H1 (cell line): ENCODE data around the gene PHACTR1. TPM values are rescaled to one million over a fixed set of nuclear protein-coding genes. Genes with fewer than 3 reads are reported as not detected.

Source experiments
- CTCF ChIA-PET: fragments of 300-600 bp; sonication (Branson Sonifier 250); formaldehyde crosslinking; loops from one replicate; lab custom pipeline; 2021; ENCODE audit not compliant: partially characterized antibody; lab: Charles Lee
- POLR2A ChIA-PET: fragments of 300-600 bp; sonication (Branson Sonifier 250); formaldehyde crosslinking; loops from one replicate; lab custom pipeline; 2021; ENCODE audit warnings: inconsistent platforms; ENCODE audit not compliant: partially characterized antibody; lab: Charles Lee
- DNase-seq, 2 experiments: peaks; one replicate each; pipeline versions ENCODE4 v3.0.0 to v3.0.0-alpha.2; 2010 to 2022; ENCODE audit warnings: low spot score in 2 of 2, low read depth in 1 of 2, mixed read lengths in 1 of 2
- FAIRE-seq: peaks from 2 replicates; lab custom pipeline; 2011; peaks lifted over from hg19 to GRCh38; lab: Jason Lieb, UNC
- H2AFZ ChIP-seq: 2 replicates; pipeline ENCODE4 v1.8.1; 2012; ENCODE audit warnings: low read length, inconsistent platforms
- H2AK5ac ChIP-seq: 2 replicates; pipeline ENCODE4 v1.6.1; 2013; ENCODE audit warnings: low read depth, low read length
- H2BK120ac ChIP-seq: replicated peaks from 2 replicates; pipeline ENCODE3; 2013; ENCODE audit warnings: low read depth, low read length, inconsistent platforms
- H2BK12ac ChIP-seq: 2 replicates; pipeline ENCODE4 v1.6.1; 2013; ENCODE audit warnings: low read depth, low read length
- H2BK15ac ChIP-seq: 2 replicates; pipeline ENCODE4 v1.6.1; 2013; ENCODE audit warnings: low read length
- H2BK20ac ChIP-seq: 2 replicates; pipeline ENCODE4 v1.6.1; 2013; ENCODE audit warnings: low read length
- H2BK5ac ChIP-seq: 2 replicates; pipeline ENCODE4 v1.6.1; 2013; ENCODE audit warnings: low read depth, low read length
- H3K14ac ChIP-seq: 2 replicates; pipeline ENCODE4 v1.6.1; 2013; ENCODE audit warnings: inconsistent platforms; ENCODE audit not compliant: insufficient read length
- H3K18ac ChIP-seq: 2 replicates; pipeline ENCODE4 v1.6.1; 2013; ENCODE audit warnings: low read length; ENCODE audit errors: extremely low read depth
- H3K23ac ChIP-seq: 2 replicates; pipeline ENCODE4 v1.6.1; 2013; ENCODE audit warnings: inconsistent platforms; ENCODE audit not compliant: insufficient read length
- H3K23me2 ChIP-seq: 2 replicates; pipeline ENCODE4 v1.6.1; 2013; ENCODE audit warnings: low read depth, low read length
- H3K27ac ChIP-seq: 2 replicates; pipeline ENCODE4 v1.6.1; 2011; ENCODE audit warnings: low read depth, low read length, inconsistent platforms
- H3K27me3 ChIP-seq, 4 experiments: replicated peaks in 1 of 4; 1 replicate in 1 of 4; 2 replicates in 3 of 4; pipeline versions ENCODE4 v1.6.1 to v1.8.1; 2011 to 2013; ENCODE audit warnings: low read length in 3 of 4, mild to moderate bottlenecking in 3 of 4, inconsistent platforms in 2 of 4, mixed read lengths in 2 of 4, moderate library complexity in 1 of 4; ENCODE audit not compliant: control insufficient read depth in 3 of 4, insufficient read depth in 3 of 4; ENCODE audit errors: extremely low read depth in 1 of 4
- H3K36me3 ChIP-seq, 4 experiments: 2 replicates each; pipeline versions ENCODE4 v1.6.1 to v1.8.1; 2011 to 2013; ENCODE audit warnings: mild to moderate bottlenecking in 4 of 4, low read length in 3 of 4, moderate library complexity in 2 of 4, control low read depth in 1 of 4, inconsistent platforms in 1 of 4; ENCODE audit not compliant: insufficient read depth in 4 of 4, control insufficient read depth in 2 of 4
- H3K4ac ChIP-seq: replicated peaks from 2 replicates; pipeline ENCODE3; 2013; ENCODE audit warnings: low read length, low read depth, mixed read lengths, inconsistent platforms; ENCODE audit not compliant: insufficient read length
- H3K4me1 ChIP-seq, 4 experiments: replicated peaks in 1 of 4; 1 replicate in 1 of 4; 2 replicates in 3 of 4; pipeline versions ENCODE4 v1.6.1 to v1.8.1; 2011 to 2013; ENCODE audit warnings: low read length in 3 of 4, inconsistent platforms in 2 of 4, mixed read lengths in 1 of 4; ENCODE audit not compliant: insufficient read depth in 4 of 4, control insufficient read depth in 3 of 4
- H3K4me2 ChIP-seq, 2 experiments: 2 replicates each; pipeline versions ENCODE4 v1.6.1 to v1.8.1; 2011 to 2013; ENCODE audit warnings: low read depth in 2 of 2, low read length in 2 of 2, control low read depth in 1 of 2, inconsistent platforms in 1 of 2, mild to moderate bottlenecking in 1 of 2; ENCODE audit not compliant: insufficient read depth in 1 of 2
- H3K4me3 ChIP-seq, 4 experiments: fragments of 200-600, 300-600 bp in 1 of 4; sonication (generic), shearing (Covaris generic), sonication (Bioruptor Twin) in 1 of 4; 2 replicates each; pipeline versions ENCODE4 v1.5.1 to v1.8.1; 2011 to 2016; ENCODE audit warnings: low read length in 4 of 4, low read depth in 3 of 4, control low read depth in 2 of 4, inconsistent platforms in 2 of 4, mild to moderate bottlenecking in 2 of 4, mixed read lengths in 1 of 4, moderate library complexity in 1 of 4; ENCODE audit not compliant: insufficient read depth in 2 of 4; ENCODE audit errors: extremely low read depth in 1 of 4
- H3K56ac ChIP-seq: replicated peaks from 2 replicates; pipeline ENCODE3; 2013; ENCODE audit warnings: low read depth, mild to moderate bottlenecking, mixed read lengths, low read length, inconsistent platforms; ENCODE audit not compliant: insufficient read length
- H3K79me1 ChIP-seq: 2 replicates; pipeline ENCODE4 v1.6.1; 2013; ENCODE audit warnings: low read depth, low read length, control low read depth
- H3K79me2 ChIP-seq, 2 experiments: 2 replicates each; pipeline versions ENCODE4 v1.6.1 to v1.8.1; 2012 to 2013; ENCODE audit warnings: low read length in 2 of 2, mild to moderate bottlenecking in 2 of 2, inconsistent platforms in 1 of 2; ENCODE audit not compliant: insufficient read depth in 2 of 2, control insufficient read depth in 1 of 2
- H3K9ac ChIP-seq, 4 experiments: replicated peaks in 1 of 4; 1 replicate in 1 of 4; 2 replicates in 3 of 4; pipeline versions ENCODE4 v1.6.1 to v1.8.1; 2011 to 2013; ENCODE audit warnings: low read depth in 3 of 4, low read length in 3 of 4, control low read depth in 2 of 4, mild to moderate bottlenecking in 2 of 4, moderate library complexity in 2 of 4, inconsistent platforms in 1 of 4; ENCODE audit errors: extremely low read depth in 1 of 4
- H3K9me3 ChIP-seq, 2 experiments: 2 replicates each; pipeline versions ENCODE4 v1.6.1 to v1.8.1; 2012 to 2013; ENCODE audit warnings: mild to moderate bottlenecking in 2 of 2, moderate library complexity in 2 of 2, control low read depth in 1 of 2, inconsistent platforms in 1 of 2, low read depth in 1 of 2, low read length in 1 of 2, mixed read lengths in 1 of 2; ENCODE audit not compliant: insufficient read depth in 2 of 2
- H4K20me1 ChIP-seq, 2 experiments: replicated peaks in 1 of 2; 2 replicates each; pipeline versions ENCODE3 to v1.8.1; 2011 to 2013; ENCODE audit warnings: inconsistent platforms in 2 of 2, low read length in 2 of 2, mild to moderate bottlenecking in 1 of 2; ENCODE audit not compliant: insufficient read depth in 2 of 2, control insufficient read depth in 1 of 2
- H4K5ac ChIP-seq: 2 replicates; pipeline ENCODE4 v1.6.1; 2013; ENCODE audit warnings: low read length, low read depth, mixed read lengths, inconsistent platforms; ENCODE audit not compliant: insufficient read length
- H4K8ac ChIP-seq: 2 replicates; pipeline ENCODE4 v1.8.0; 2013; ENCODE audit warnings: mild to moderate bottlenecking, moderate library complexity, low read length, inconsistent platforms; ENCODE audit not compliant: insufficient read depth; ENCODE audit errors: extremely low read depth
- H4K91ac ChIP-seq: replicated peaks from 2 replicates; pipeline ENCODE3; 2013; ENCODE audit warnings: low read length, mixed read lengths, inconsistent platforms; ENCODE audit not compliant: insufficient read length
- CTCF ChIP-seq, 3 experiments: IDR thresholded peaks; 1 replicate in 2 of 3; 2 replicates in 1 of 3; pipeline versions ENCODE4 v1.5.1 to v1.6.1; 2011; ENCODE audit warnings: low read length in 3 of 3, mild to moderate bottlenecking in 3 of 3, inconsistent platforms in 2 of 3, low read depth in 1 of 3, moderate library complexity in 1 of 3; ENCODE audit not compliant: insufficient read depth in 1 of 3; ENCODE audit errors: control extremely low read depth in 1 of 3
- POLR2AphosphoS5 ChIP-seq: IDR thresholded peaks from 2 replicates; pipeline ENCODE4 v1.6.1; 2011; ENCODE audit warnings: low read depth, low read length
- RBBP5 ChIP-seq: IDR thresholded peaks from 2 replicates; pipeline ENCODE4 v1.7.1; 2012; ENCODE audit warnings: low read depth, mild to moderate bottlenecking, inconsistent platforms, low read length, moderate library complexity, borderline replicate concordance
- SP2 ChIP-seq: IDR thresholded peaks from 2 replicates; pipeline ENCODE4 v1.6.1; 2012; ENCODE audit warnings: mild to moderate bottlenecking, low read length, inconsistent platforms
- TBP ChIP-seq: IDR thresholded peaks from 2 replicates; pipeline ENCODE4 v1.6.1; 2011; ENCODE audit warnings: low read depth, low read length, improper control_type of control experiment
- WGBS, 2 experiments: shearing (Covaris generic) in 1 of 2; methylation state at CpG; one replicate each; pipeline versions ENCODE4 v1.1.6 to v1.1.7; 2013 to 2015; ENCODE audit warnings: low lambda C conversion rate in 2 of 2, mixed read lengths in 2 of 2, inconsistent platforms in 1 of 2, low coverage in 1 of 2, missing lambda C conversion rate in 1 of 2; ENCODE audit not compliant: insufficient replicate concordance in 2 of 2, insufficient coverage in 1 of 2, insufficient read length in 1 of 2; ENCODE audit errors: extremely low coverage in 1 of 2, missing lambda C conversion rate in 1 of 2; 5-methylcytosine and 5-hydroxymethylcytosine counted together
- polyA plus RNA-seq, 7 experiments: library from polyadenylated mRNA; depleted of rRNA in 3 of 7; stranded (reverse) in 5 of 7; unstranded in 2 of 7; fragments of >200 nt in 5 of 7; fragments of 200-250 nt in 2 of 7; gene quantifications; 1 replicate in 5 of 7; 2 replicates in 1 of 7; 4 replicates in 1 of 7; pipeline versions ENCODE4 v1.2.1 to v1.2.3, GENCODE V29; 2011 to 2013; ENCODE audit warnings: missing spikeins in 2 of 7, mixed read lengths in 2 of 7
- total RNA-seq: library from RNA; stranded (reverse); fragmentation: NEBNext Ultra II Directional; extraction: Animal tissue kit (Norgen Biotek cat#: 25700); gene quantifications from 2 replicates; pipeline ENCODE4 v1.2.1, GENCODE V29; 2021

PHACTR1 gene
- total and polyA plus RNA-seq, 2 of the 8 experiments (the other 6 are each of a cell fraction or from before 2014, with no cell fraction given), result 3.9 to 17.1 TPM

- Histone ChIP-seq H3K23ac (no peak overlapping the region), H3K79me2 (no peaks in the 10 kb centered on the region), H4K5ac (no peak overlapping the region), H3K79me1 (no peaks in the 10 kb centered on the region; the same call in 1 of the 2 replicates), H2BK5ac (no peak overlapping the region), H2BK15ac (no peak overlapping the region), H3K9me3 (no peaks in the 10 kb centered on the region), H4K8ac (no peak overlapping the region), H2BK20ac (no peak overlapping the region), H3K56ac (no peak overlapping the region), H2AFZ (no peak overlapping the region), H3K23me2 (no peaks in the 10 kb centered on the region; the same call in 1 of the 2 replicates), H3K18ac (no peak overlapping the region), H3K27ac (no peak overlapping the region), H3K4me2 (no peak overlapping the region), H3K4ac (no peak overlapping the region), H3K4me3 (no peak overlapping the region), H4K91ac (no peak overlapping the region), H3K27me3 (no peaks in the 10 kb centered on the region), H4K20me1 (no peaks in the 10 kb centered on the region), H2BK120ac (no peak overlapping the region), H2AK5ac (no peak overlapping the region), H3K4me1 (peaks cover 0 to 3% (median 0%) of the 10 kb centered on the region in 4 experiments; a peak in 1 of 7 replicates), H3K14ac (no peak overlapping the region), H2BK12ac (no peak overlapping the region), H3K9ac (no peak overlapping the region), H3K36me3 (no peaks in the 10 kb centered on the region)
- CTCF ChIA-PET, result interaction anchor here (1.1 to 1.2 kb wide), 2 partner anchors 10 to 17 kb away, joined by 4 to 5 read pairs; no protein-coding TSS in a partner anchor
- DNase-seq (no peak), FAIRE-seq (no peak)
- WGBS, 2 experiments, result 91% methylated on average over 2 of the region's 2 CpGs; no CpG with 5 or more reads in 1 of the 2 experiments
- POLR2A ChIA-PET, result no interaction called here
- TF ChIP-seq SP2, result no peak
- no peak for TF ChIP-seq CTCF (IDR thresholded peaks at IDR 0.05; ENCODE audit: control extremely low read depth in 1 of 3, insufficient read depth in 1 of 3, low read depth in 1 of 3, low read length in 3 of 3)
- TF ChIP-seq TBP, result no peak
- TF ChIP-seq RBBP5, result no peak
- no peak for TF ChIP-seq POLR2AphosphoS5
These were observed 258.0 kb downstream of the PHACTR1 start for GRCh38 chr6:12974551-12974950.
